BLaER1 treated with 17β-estradiol and CSF1 and Interleukin-3, amounts not matched to agents 10 nM and 100 nM (cell line): Measurements from ENCODE around the gene OR52E5.

Experiments used
- H3K27ac ChIP-seq, 11 experiments: shearing (Covaris generic); formaldehyde crosslinking; 2 replicates each; pipeline ENCODE4 v1.8.1; 2022
- H3K27me3 ChIP-seq, 11 experiments: shearing (Covaris generic); formaldehyde crosslinking; 2 replicates each; pipeline ENCODE4 v1.8.1; 2022
- H3K36me3 ChIP-seq, 11 experiments: shearing (Covaris generic); formaldehyde crosslinking; 2 replicates each; pipeline ENCODE4 v1.8.1; 2022
- H3K4me1 ChIP-seq, 10 experiments: shearing (Covaris generic); formaldehyde crosslinking; 2 replicates each; pipeline ENCODE4 v1.8.1; 2022
- H3K4me2 ChIP-seq, 11 experiments: shearing (Covaris generic); formaldehyde crosslinking; 2 replicates each; pipeline ENCODE4 v1.8.1; 2022
- H3K4me3 ChIP-seq, 10 experiments: shearing (Covaris generic); formaldehyde crosslinking; 2 replicates each; pipeline ENCODE4 v1.8.1; 2022
- H3K9ac ChIP-seq, 11 experiments: shearing (Covaris generic); formaldehyde crosslinking; 2 replicates each; pipeline ENCODE4 v1.8.1; 2022
- H3K9me3 ChIP-seq, 11 experiments: shearing (Covaris generic); formaldehyde crosslinking; replicated peaks in 1 of 11; 2 replicates each; pipeline ENCODE4 v1.8.1; 2022
- H4K20me1 ChIP-seq, 11 experiments: shearing (Covaris generic); formaldehyde crosslinking; 2 replicates each; pipeline ENCODE4 v1.8.1; 2022
- Cebpa-rat ChIP-seq, 11 experiments: shearing (Covaris generic); IDR thresholded peaks; 2 replicates each; pipeline ENCODE4 v1.8.1; 2022

Gene OR52E5

GRCh38 chr11:5892908-5893307, at the start of gene OR52E5:
TSS of gene OR52E5 (plus strand) at chr11:5893208. CDS start at chr11:5900777, 7,569 bp downstream.
- TF ChIP-seq Cebpa-rat (IDR thresholded peaks at IDR 0.05), result no peak
- Histone ChIP-seq H3K4me2 (no peak within 1 kb of the TSS), H3K27ac (no peak within 1 kb of the TSS), H3K9ac (no peak within 1 kb of the TSS), H3K36me3 (no peaks in the 10 kb centered on the region), H3K4me1 (no peaks in the 10 kb centered on the region), H3K4me3 (no peak within 1 kb of the TSS), H4K20me1 (no peaks in the 10 kb centered on the region), H3K9me3 (no peaks in the 10 kb centered on the region), H3K27me3 (no peaks in the 10 kb centered on the region)

- no peak for TF ChIP-seq Cebpa-rat (IDR thresholded peaks at IDR 0.05)
- no peaks in the 10 kb centered on the region for H3K36me3 ChIP-seq
- no peak overlapping the region for H3K4me3 ChIP-seq
- H3K27me3 ChIP-seq, result no peaks in the 10 kb centered on the region
- no peak overlapping the region for H3K9ac ChIP-seq
- peaks cover 0 to 2% (median 0%) of the 10 kb centered on the region in 11 experiments; a peak in 3 of 22 replicates for H3K9me3 ChIP-seq
- H3K4me2 ChIP-seq, result no peak overlapping the region
- no peaks in the 10 kb centered on the region for H3K4me1 ChIP-seq
- no peak overlapping the region for H3K27ac ChIP-seq
- no peaks in the 10 kb centered on the region for H4K20me1 ChIP-seq
These were observed 46.3 kb upstream of the OR52E5 start for GRCh38 chr11:5846701-5847100.

- H3K36me3 ChIP-seq, result no peaks in the 10 kb centered on the region
- no peak overlapping the region for H3K9ac ChIP-seq
- no peak for TF ChIP-seq Cebpa-rat (IDR thresholded peaks at IDR 0.05)
- no peaks in the 10 kb centered on the region for H3K27me3 ChIP-seq
- H3K4me1 ChIP-seq, result no peaks in the 10 kb centered on the region
- H3K4me2 ChIP-seq, result no peak overlapping the region
- H3K4me3 ChIP-seq, result no peak overlapping the region
- no peak overlapping the region for H3K27ac ChIP-seq
- no peaks in the 10 kb centered on the region for H4K20me1 ChIP-seq
- H3K9me3 ChIP-seq, result peaks cover 0 to 6% (median 0%) of the 10 kb centered on the region in 11 experiments; a peak in 3 of 22 replicates
These were observed 45.3 kb upstream of the OR52E5 start for GRCh38 chr11:5847711-5848110.

DNA sequence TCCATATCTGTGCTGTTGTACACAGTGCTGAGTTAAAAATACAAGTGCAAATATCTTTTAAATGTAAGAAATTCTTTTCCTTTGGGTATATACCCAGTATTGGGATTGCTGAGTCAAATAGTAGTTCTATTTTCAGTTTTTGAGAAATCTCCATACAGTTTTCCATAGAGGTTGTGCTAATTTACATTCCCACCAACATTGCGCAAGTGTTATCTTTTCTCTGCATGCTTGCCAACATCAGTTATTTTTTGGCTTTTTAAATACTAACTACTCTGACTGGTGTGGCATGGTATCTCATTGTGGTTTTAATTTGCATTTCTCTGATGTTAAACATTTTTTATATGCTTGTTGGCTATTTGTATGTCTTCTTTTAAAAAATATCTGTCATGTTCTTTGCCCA, 42.0 kb upstream of the OR52E5 start:
- TF ChIP-seq Cebpa-rat (IDR thresholded peaks at IDR 0.05), result 0 out of 22 replicates have a peak, but pooled peaks of 1 of the 11 experiments have one; percentile 29
- Histone ChIP-seq H3K9me3 (peaks cover 0 to 12% (median 4%) of the 10 kb centered on the region in 11 experiments; a peak in 9 of 22 replicates), H3K36me3 (no peaks in the 10 kb centered on the region), H3K4me1 (no peaks in the 10 kb centered on the region), H4K20me1 (no peaks in the 10 kb centered on the region), H3K4me3 (no peak overlapping the region), H3K4me2 (no peak overlapping the region), H3K9ac (no peak overlapping the region), H3K27ac (no peak overlapping the region), H3K27me3 (no peaks in the 10 kb centered on the region)

DNA sequence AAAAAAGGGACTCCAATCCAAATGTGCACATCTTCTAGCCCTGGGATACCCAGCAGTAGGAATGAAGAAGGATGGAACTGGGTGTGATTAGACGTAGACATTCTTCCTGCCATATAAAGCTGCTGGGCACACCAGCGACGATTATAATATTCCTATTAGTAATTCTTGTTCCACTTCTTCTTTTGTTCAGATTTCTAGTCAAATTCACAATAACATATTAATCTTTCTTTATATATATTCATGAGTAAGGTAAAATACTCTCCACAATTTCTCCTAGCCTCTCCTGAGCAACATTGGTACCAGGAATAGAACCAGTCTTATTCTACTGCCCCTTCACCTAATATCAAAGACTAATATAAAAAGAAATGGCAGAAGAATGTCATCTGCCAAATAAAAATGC, 35.4 kb upstream of the OR52E5 start, which contains the start of gene OR52E8:
Gene OR52E8, minus strand, starts transcription at position 101 of the 400 bp plus-strand sequence. Its CDS starts 0 bp downstream, at position 101.
- no peak for TF ChIP-seq Cebpa-rat (IDR thresholded peaks at IDR 0.05)
- H3K4me3 ChIP-seq, result no peak within 1 kb of the TSS
- no peak within 1 kb of the TSS for H3K9ac ChIP-seq

DNA sequence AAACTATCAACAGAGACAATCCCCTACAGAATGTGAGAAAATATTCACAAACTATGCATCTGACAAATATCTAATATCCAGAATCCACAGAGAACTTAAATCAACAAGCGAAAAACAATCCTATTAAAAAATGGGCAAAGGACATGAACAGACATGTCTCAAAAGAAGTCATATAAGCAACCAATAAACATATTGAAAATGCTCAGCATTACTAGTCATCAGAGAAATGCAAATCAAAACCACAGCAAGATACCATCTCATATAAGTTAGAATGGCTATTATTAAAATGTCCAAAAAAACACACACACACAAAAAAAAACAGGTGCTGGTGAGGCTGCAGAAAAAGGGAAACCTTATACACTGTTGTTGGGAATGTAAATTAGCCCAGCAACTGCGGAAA, 27.2 kb upstream of the OR52E5 start:
- H3K9ac ChIP-seq, result no peak overlapping the region
- no peak overlapping the region for H3K27ac ChIP-seq
- no peak for TF ChIP-seq Cebpa-rat (IDR thresholded peaks at IDR 0.05)
- no peaks in the 10 kb centered on the region for H3K36me3 ChIP-seq
- no peaks in the 10 kb centered on the region for H3K4me1 ChIP-seq
- H3K27me3 ChIP-seq, result no peaks in the 10 kb centered on the region
- H3K4me3 ChIP-seq, result no peak overlapping the region
- no peak overlapping the region for H3K4me2 ChIP-seq
- no peaks in the 10 kb centered on the region for H4K20me1 ChIP-seq
- peaks cover 0 to 5% (median 0%) of the 10 kb centered on the region in 11 experiments; a peak in 3 of 22 replicates for H3K9me3 ChIP-seq

More for the DNA sequence above, 35.4 kb upstream of the OR52E5 start, which contains the start of gene OR52E8:
- H3K27ac ChIP-seq, result no peak within 1 kb of the TSS
- no peak within 1 kb of the TSS for H3K4me2 ChIP-seq
- H3K9me3 ChIP-seq, result peaks cover 0 to 7% (median 4%) of the 10 kb centered on the region in 11 experiments; a peak in 7 of 22 replicates
- H3K27me3 ChIP-seq, result no peaks in the 10 kb centered on the region
- H3K36me3 ChIP-seq, result no peaks in the 10 kb centered on the region
- no peaks in the 10 kb centered on the region for H4K20me1 ChIP-seq
- no peaks in the 10 kb centered on the region for H3K4me1 ChIP-seq

- Histone ChIP-seq H3K36me3 (no peaks in the 10 kb centered on the region), H3K9ac (no peak overlapping the region), H3K4me1 (no peaks in the 10 kb centered on the region), H3K4me2 (no peak overlapping the region), H4K20me1 (no peaks in the 10 kb centered on the region), H3K27ac (no peak overlapping the region), H3K27me3 (no peaks in the 10 kb centered on the region), H3K9me3 (no peaks in the 10 kb centered on the region), H3K4me3 (no peak overlapping the region)
- no peak for TF ChIP-seq Cebpa-rat (IDR thresholded peaks at IDR 0.05)
These were observed 14.4 kb upstream of the OR52E5 start for GRCh38 chr11:5878564-5878963.

GRCh38 chr11:5880329-5880728, 12.7 kb upstream of the OR52E5 start, which contains the start of gene OR52E4:
TSS of gene OR52E4 (plus strand) at chr11:5880629. CDS start at chr11:5884293, 3,664 bp downstream.
- H3K9me3 ChIP-seq, result no peaks in the 10 kb centered on the region
- H3K9ac ChIP-seq, result no peak within 1 kb of the TSS
- H3K27me3 ChIP-seq, result no peaks in the 10 kb centered on the region
- no peak within 1 kb of the TSS for H3K4me3 ChIP-seq
- no peaks in the 10 kb centered on the region for H4K20me1 ChIP-seq
- H3K4me1 ChIP-seq, result no peaks in the 10 kb centered on the region
- no peak for TF ChIP-seq Cebpa-rat (IDR thresholded peaks at IDR 0.05)
- H3K27ac ChIP-seq, result no peak within 1 kb of the TSS
- no peaks in the 10 kb centered on the region for H3K36me3 ChIP-seq
- no peak within 1 kb of the TSS for H3K4me2 ChIP-seq

DNA sequence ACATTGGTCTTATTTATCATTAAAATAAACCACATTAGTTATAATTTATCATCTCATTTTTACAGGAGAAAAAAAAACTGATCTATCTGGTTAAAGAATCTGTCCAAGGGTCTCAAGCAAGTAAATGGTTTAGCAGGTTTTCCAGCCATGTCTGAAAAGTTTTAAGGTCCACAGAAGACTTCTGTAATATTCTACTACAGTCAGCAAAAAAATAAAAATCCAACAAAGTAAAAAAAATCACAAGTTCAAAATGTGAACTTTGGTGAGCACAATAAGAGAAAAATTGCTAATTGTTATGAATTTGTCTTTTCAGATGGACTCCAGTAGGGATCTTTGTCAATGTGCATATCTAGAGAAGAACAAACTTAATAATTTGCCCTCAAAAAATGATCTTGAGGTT, 11.3 kb upstream of the OR52E5 start:
- Histone ChIP-seq H3K27me3 (no peaks in the 10 kb centered on the region), H3K4me1 (no peaks in the 10 kb centered on the region), H3K9ac (no peak overlapping the region), H3K4me3 (no peak overlapping the region), H3K27ac (no peak overlapping the region), H3K9me3 (no peaks in the 10 kb centered on the region), H4K20me1 (no peaks in the 10 kb centered on the region), H3K36me3 (no peaks in the 10 kb centered on the region), H3K4me2 (no peak overlapping the region)
- TF ChIP-seq Cebpa-rat (IDR thresholded peaks at IDR 0.05), result no peak

- Histone ChIP-seq H3K27me3 (no peaks in the 10 kb centered on the region), H3K4me1 (no peaks in the 10 kb centered on the region), H3K27ac (no peak overlapping the region), H3K9me3 (no peaks in the 10 kb centered on the region), H3K4me3 (no peak overlapping the region), H3K36me3 (no peaks in the 10 kb centered on the region), H3K4me2 (no peak overlapping the region), H4K20me1 (no peaks in the 10 kb centered on the region), H3K9ac (no peak overlapping the region)
- no peak for TF ChIP-seq Cebpa-rat (IDR thresholded peaks at IDR 0.05)
These were observed 5.8 kb upstream of the OR52E5 start for GRCh38 chr11:5887172-5887571.
